Measurements from ENCODE around the gene RNF180.

- TF ChIP-seq, protein P1, sequence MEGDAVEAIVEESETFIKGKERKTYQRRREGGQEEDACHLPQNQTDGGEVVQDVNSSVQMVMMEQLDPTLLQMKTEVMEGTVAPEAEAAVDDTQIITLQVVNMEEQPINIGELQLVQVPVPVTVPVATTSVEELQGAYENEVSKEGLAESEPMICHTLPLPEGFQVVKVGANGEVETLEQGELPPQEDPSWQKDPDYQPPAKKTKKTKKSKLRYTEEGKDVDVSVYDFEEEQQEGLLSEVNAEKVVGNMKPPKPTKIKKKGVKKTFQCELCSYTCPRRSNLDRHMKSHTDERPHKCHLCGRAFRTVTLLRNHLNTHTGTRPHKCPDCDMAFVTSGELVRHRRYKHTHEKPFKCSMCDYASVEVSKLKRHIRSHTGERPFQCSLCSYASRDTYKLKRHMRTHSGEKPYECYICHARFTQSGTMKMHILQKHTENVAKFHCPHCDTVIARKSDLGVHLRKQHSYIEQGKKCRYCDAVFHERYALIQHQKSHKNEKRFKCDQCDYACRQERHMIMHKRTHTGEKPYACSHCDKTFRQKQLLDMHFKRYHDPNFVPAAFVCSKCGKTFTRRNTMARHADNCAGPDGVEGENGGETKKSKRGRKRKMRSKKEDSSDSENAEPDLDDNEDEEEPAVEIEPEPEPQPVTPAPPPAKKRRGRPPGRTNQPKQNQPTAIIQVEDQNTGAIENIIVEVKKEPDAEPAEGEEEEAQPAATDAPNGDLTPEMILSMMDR (IDR thresholded peaks at IDR 0.05; ENCODE audit: low read depth, low read length, missing input control), result no peak
- TF ChIP-seq, protein P2, sequence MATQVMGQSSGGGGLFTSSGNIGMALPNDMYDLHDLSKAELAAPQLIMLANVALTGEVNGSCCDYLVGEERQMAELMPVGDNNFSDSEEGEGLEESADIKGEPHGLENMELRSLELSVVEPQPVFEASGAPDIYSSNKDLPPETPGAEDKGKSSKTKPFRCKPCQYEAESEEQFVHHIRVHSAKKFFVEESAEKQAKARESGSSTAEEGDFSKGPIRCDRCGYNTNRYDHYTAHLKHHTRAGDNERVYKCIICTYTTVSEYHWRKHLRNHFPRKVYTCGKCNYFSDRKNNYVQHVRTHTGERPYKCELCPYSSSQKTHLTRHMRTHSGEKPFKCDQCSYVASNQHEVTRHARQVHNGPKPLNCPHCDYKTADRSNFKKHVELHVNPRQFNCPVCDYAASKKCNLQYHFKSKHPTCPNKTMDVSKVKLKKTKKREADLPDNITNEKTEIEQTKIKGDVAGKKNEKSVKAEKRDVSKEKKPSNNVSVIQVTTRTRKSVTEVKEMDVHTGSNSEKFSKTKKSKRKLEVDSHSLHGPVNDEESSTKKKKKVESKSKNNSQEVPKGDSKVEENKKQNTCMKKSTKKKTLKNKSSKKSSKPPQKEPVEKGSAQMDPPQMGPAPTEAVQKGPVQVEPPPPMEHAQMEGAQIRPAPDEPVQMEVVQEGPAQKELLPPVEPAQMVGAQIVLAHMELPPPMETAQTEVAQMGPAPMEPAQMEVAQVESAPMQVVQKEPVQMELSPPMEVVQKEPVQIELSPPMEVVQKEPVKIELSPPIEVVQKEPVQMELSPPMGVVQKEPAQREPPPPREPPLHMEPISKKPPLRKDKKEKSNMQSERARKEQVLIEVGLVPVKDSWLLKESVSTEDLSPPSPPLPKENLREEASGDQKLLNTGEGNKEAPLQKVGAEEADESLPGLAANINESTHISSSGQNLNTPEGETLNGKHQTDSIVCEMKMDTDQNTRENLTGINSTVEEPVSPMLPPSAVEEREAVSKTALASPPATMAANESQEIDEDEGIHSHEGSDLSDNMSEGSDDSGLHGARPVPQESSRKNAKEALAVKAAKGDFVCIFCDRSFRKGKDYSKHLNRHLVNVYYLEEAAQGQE (IDR thresholded peaks at IDR 0.05), result no peak
- no peak for TF ChIP-seq YY1 (IDR thresholded peaks at IDR 0.05)
- TF ChIP-seq FOXA2 (IDR thresholded peaks at IDR 0.05), result no peak
- no peak for TF ChIP-seq TAF1 (conservative IDR thresholded peaks at IDR 0.05)
- TF ChIP-seq NR2F2 (IDR thresholded peaks at IDR 0.05), result no peak
- TF ChIP-seq MAX (IDR thresholded peaks at IDR 0.05), result no peak
- TF ChIP-seq ATF3 (IDR thresholded peaks at IDR 0.05), result no peak
- no peak for TF ChIP-seq RAD21 (IDR thresholded peaks at IDR 0.05)
- TF ChIP-seq ZBTB33 (IDR thresholded peaks at IDR 0.05), result no peak
Measured at GRCh38 chr5:64160201-64160600, 5.4 kb upstream of the RNF180 start.

All from liver (tissue), 3 donors.